Large intestine (tissue), 3 donors: Measurements from ENCODE around the gene MCOLN2. TPM values are rescaled to one million over a fixed set of nuclear protein-coding genes. Genes with fewer than 3 reads are reported as not detected.

Experiments used
- DNase-seq, 2 donors: peaks; one replicate each; pipeline versions ENCODE4 v3.0.0 to v3.0.0-alpha.2; 2013
- H3K27ac ChIP-seq: one replicate; pipeline ENCODE4 v1.5.1; 2013; ENCODE audit warnings: low read length
- H3K27me3 ChIP-seq: 2 replicates; pipeline ENCODE4 v1.6.1; 2013; ENCODE audit warnings: low read length; ENCODE audit not compliant: control insufficient read depth, insufficient read depth
- H3K36me3 ChIP-seq: 2 replicates; pipeline ENCODE4 v1.6.1; 2013; ENCODE audit warnings: low read length; ENCODE audit not compliant: control insufficient read depth, insufficient read depth
- H3K4me1 ChIP-seq: one replicate; pipeline ENCODE4 v1.6.1; 2013; ENCODE audit warnings: low read length; ENCODE audit not compliant: control insufficient read depth, insufficient read depth
- H3K4me3 ChIP-seq: one replicate; pipeline ENCODE4 v1.5.1; 2013; ENCODE audit warnings: low read length
- H3K9me3 ChIP-seq: one replicate; pipeline ENCODE4 v1.6.1; 2013; ENCODE audit warnings: mild to moderate bottlenecking, low read depth, low read length, moderate library complexity; ENCODE audit not compliant: control insufficient read depth
- WGBS: methylation state at CpG from one replicate; pipeline ENCODE4 v1.1.5; 2013; ENCODE audit warnings: low lambda C conversion rate; ENCODE audit not compliant: insufficient coverage; 5-methylcytosine and 5-hydroxymethylcytosine counted together
- polyA plus RNA-seq: library from polyadenylated mRNA; unstranded; fragments of 120-200 nt; gene quantifications from one replicate; pipeline ENCODE4 v1.2.1, GENCODE V29; 2013

The MCOLN2 gene
- polyA plus RNA-seq, 1 donor = 3.2 TPM

DNA sequence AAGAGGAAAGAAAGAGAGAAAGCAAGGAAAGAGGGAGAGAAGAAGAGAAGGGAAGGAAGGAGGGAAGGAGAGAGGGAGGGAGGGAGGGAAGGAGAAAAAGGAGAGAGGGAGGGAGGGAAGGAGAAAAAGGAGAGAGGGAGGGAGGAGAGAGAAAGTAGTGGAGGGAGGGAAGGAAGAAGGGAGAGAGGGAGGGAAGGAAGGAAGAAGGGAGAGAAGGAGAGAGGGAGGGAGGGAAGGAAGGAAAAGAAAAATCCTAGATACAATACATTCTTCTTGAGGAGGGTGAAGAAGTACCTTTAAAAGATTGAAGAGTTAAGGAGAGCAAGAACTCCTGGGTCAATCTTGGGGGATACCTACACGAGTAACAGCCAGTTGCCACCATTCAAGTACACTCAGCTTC lies 29.2 kb downstream of the MCOLN2 start:
- H3K27ac ChIP-seq = no peak overlapping the region
- no CpG with 5 or more reads among the region's 1 CpG for WGBS
- no peak for DNase-seq

DNA sequence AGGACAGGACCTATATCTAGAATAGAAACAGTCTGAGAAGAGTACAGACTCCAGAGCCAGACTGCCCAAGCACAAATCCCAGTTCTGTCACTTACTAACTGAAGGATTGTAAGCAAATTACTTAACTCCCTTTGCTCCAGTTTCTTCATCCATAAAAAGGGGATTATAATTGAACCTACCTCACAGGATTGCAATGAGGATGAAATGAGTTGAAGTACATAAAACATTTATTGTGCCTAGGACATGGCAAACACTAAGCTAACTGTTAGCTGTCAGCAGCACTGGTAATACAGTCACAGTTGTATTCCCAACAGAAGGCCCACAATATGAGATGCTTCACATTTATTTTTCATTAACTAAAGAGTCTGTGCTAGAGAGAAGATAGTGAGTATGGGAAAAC lies 33.9 kb downstream of the MCOLN2 start:
- H3K27ac ChIP-seq = no peak overlapping the region
- no peak for DNase-seq
- no peaks in the 10 kb centered on the region for H3K36me3 ChIP-seq
- H3K4me1 ChIP-seq = peaks cover 4% of the 10 kb centered on the region
- H3K4me3 ChIP-seq = no peak overlapping the region
- no peaks in the 10 kb centered on the region for H3K27me3 ChIP-seq
- no peaks in the 10 kb centered on the region for H3K9me3 ChIP-seq

More for the DNA sequence above, 29.2 kb downstream of the MCOLN2 start:
- H3K9me3 ChIP-seq = no peaks in the 10 kb centered on the region
- peaks cover 6% of the 10 kb centered on the region for H3K4me1 ChIP-seq
- H3K36me3 ChIP-seq = no peaks in the 10 kb centered on the region
- H3K27me3 ChIP-seq = no peaks in the 10 kb centered on the region
- no peak overlapping the region for H3K4me3 ChIP-seq

DNA sequence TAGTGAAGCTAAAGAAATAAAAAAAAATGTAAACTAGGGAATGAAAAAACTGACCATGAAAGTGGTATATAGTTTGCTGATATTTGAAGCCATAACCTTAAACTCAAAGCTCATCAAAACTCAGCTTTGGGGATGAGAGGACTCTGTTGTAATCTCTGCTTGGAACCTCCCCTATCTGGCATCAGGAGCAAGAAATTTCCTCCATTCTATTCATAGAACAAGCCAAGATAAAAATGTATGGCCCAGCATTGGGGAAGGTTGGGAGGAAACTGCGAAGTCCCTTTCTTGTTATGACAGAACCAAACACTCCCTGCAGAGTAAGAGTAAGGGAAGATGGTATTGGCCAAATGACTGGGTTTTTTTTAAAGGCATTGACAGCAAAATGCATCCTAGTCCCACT lies 35.6 kb downstream of the MCOLN2 start:
- H3K9me3 ChIP-seq = no peaks in the 10 kb centered on the region
- H3K27ac ChIP-seq = no peak overlapping the region
- no peaks in the 10 kb centered on the region for H3K36me3 ChIP-seq
- H3K27me3 ChIP-seq = no peaks in the 10 kb centered on the region
- no peak overlapping the region for H3K4me3 ChIP-seq
- DNase-seq = no peak
- WGBS = no CpG with 5 or more reads among the region's 1 CpG
- H3K4me1 ChIP-seq = no peaks in the 10 kb centered on the region

DNA sequence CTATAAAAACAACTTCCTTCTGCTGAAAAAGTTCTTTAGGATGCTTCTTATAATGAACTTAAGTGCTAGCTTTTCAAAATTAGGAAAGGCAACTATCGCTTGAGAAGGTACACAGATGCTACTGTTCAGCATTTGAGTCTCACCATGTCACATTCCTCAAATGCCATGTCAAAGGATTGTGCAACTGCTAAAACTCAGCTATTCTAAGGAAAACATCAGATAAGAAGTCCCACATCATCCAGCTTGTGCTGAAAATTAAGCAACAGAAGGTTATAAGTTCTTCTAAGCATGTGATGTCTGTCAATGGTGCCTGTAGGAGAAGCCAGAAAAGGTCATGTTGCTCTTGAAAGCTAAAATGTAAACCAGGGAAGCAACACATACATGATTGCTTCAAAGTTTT lies 36.5 kb downstream of the MCOLN2 start:
- H3K27me3 ChIP-seq = no peaks in the 10 kb centered on the region
- WGBS = no CpG with 5 or more reads among the region's 1 CpG
- H3K4me3 ChIP-seq = no peak overlapping the region
- no peaks in the 10 kb centered on the region for H3K9me3 ChIP-seq
- H3K27ac ChIP-seq = peak overlapping the region; percentile 39
- peak; percentile 47 to 71 for DNase-seq
- no peaks in the 10 kb centered on the region for H3K36me3 ChIP-seq
- H3K4me1 ChIP-seq = no peaks in the 10 kb centered on the region

DNA sequence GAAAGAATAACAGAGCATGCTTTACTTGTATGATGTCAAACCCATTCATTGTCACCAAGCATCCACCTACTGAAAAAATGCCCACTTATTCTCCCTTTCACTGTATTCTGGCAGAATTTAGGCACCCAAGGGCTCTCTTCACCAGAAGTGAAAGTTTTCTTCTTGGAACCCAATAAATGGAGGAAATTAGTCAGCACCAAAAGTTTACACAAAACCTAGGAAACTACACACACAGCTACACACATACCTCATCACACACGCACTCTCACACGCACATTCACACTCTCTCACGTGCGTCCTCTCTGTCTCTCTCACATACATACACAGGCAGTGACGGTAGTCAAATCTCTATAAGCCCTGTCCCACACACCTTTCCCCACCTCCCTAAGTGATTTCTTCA lies 37.6 kb downstream of the MCOLN2 start:
- no peak overlapping the region for H3K27ac ChIP-seq
- no peaks in the 10 kb centered on the region for H3K9me3 ChIP-seq
- WGBS = no CpG with 5 or more reads among the region's 5 CpGs
- no peaks in the 10 kb centered on the region for H3K4me1 ChIP-seq
- H3K36me3 ChIP-seq = no peaks in the 10 kb centered on the region
- H3K27me3 ChIP-seq = no peaks in the 10 kb centered on the region
- no peak overlapping the region for H3K4me3 ChIP-seq
- no peak for DNase-seq

DNA sequence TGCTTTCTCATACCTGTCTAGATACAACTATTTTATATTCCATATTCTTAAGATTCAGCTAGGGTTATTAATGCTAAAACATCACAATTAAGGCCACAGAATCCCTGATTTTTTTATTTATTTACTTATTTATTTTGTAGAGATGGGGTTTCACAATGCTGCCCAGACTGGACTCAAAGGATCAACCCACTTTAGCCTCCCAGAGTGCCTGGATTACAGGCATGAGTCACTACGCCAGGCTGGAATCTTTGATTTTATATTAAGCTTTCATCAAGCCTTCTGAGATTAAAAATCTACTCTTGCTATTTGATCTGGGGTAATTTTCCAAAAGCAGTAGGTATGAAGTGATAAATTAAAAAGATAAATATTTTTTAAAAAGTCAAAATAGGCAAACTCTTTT lies 38.9 kb downstream of the MCOLN2 start:
- Histone ChIP-seq H3K4me3 (no peak overlapping the region), H3K36me3 (no peaks in the 10 kb centered on the region), H3K27me3 (no peaks in the 10 kb centered on the region), H3K9me3 (no peaks in the 10 kb centered on the region), H3K4me1 (no peaks in the 10 kb centered on the region), H3K27ac (no peak overlapping the region)
- WGBS = no CpG with 5 or more reads among the region's 1 CpG
- no peak for DNase-seq

DNA sequence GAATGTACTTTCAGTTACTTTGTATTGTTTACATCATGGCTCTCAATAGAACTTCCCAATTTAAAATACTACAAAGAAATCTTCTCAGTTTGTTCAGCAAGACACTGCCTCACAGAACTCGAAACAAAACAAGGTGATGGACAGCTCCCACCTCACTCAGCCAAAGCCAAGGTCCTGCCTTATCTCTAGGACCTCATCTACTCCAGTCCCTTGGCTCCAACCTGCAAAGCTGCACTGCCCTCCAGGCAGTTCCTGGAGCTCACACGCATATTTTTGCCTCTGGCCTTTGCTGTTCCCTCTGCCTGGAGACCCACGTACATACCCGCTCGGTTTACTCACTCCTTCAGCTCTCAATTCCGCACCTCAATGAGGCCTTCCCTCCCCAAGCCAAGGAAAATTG lies 40.3 kb downstream of the MCOLN2 start:
- no peak for DNase-seq
- Histone ChIP-seq H3K36me3 (no peaks in the 10 kb centered on the region), H3K27ac (no peak overlapping the region), H3K4me1 (no peaks in the 10 kb centered on the region), H3K9me3 (no peaks in the 10 kb centered on the region), H3K27me3 (no peaks in the 10 kb centered on the region), H3K4me3 (no peak overlapping the region)
- WGBS = no CpG with 5 or more reads among the region's 6 CpGs

DNA sequence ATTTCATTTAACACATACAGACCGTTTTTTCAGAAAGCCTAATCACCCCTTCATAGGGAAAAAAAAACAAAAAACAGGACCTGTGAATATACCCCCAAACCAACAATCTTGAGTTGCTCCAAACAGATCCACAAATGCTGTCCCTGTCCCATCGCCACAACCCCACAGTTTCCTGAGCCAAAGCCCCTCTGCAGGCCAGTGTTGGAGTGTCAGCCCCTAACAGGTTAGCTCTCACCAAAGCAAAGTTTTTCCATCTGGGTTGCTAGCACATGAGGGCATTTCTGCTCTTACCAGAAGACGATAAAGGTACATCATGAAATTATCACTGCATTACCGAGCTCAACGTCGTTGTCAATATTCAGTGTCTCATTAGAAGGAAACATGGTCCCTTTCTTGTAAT lies 40.8 kb downstream of the MCOLN2 start:
- Histone ChIP-seq H3K4me3 (no peak overlapping the region), H3K9me3 (no peaks in the 10 kb centered on the region), H3K27me3 (no peaks in the 10 kb centered on the region), H3K36me3 (no peaks in the 10 kb centered on the region), H3K4me1 (no peaks in the 10 kb centered on the region), H3K27ac (no peak overlapping the region)
- no peak for DNase-seq
- 80% methylated on average over 1 of the region's 6 CpGs for WGBS

DNA sequence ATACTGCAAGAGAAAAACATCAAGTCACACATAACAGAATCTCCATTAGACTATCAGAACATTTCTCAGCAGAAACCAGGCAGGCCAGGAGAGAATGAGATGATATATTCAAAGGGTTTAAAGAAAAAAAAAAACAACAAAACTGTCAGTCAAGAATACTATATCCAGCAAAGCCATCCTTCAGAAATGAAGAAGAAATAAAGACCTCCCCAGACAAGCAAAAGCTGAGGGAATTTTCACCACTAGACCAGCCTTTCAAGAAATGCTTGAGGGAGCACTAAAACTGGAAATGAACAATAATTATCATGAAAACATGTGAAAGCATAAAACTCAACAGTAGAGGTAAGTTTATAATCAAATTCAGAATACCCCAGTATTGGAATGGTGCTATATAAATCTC lies 47.2 kb downstream of the MCOLN2 start:
- Histone ChIP-seq H3K27ac (no peak overlapping the region), H3K4me1 (no peaks in the 10 kb centered on the region), H3K4me3 (no peak overlapping the region), H3K36me3 (no peaks in the 10 kb centered on the region), H3K27me3 (no peaks in the 10 kb centered on the region), H3K9me3 (no peaks in the 10 kb centered on the region)
- no peak for DNase-seq

DNA sequence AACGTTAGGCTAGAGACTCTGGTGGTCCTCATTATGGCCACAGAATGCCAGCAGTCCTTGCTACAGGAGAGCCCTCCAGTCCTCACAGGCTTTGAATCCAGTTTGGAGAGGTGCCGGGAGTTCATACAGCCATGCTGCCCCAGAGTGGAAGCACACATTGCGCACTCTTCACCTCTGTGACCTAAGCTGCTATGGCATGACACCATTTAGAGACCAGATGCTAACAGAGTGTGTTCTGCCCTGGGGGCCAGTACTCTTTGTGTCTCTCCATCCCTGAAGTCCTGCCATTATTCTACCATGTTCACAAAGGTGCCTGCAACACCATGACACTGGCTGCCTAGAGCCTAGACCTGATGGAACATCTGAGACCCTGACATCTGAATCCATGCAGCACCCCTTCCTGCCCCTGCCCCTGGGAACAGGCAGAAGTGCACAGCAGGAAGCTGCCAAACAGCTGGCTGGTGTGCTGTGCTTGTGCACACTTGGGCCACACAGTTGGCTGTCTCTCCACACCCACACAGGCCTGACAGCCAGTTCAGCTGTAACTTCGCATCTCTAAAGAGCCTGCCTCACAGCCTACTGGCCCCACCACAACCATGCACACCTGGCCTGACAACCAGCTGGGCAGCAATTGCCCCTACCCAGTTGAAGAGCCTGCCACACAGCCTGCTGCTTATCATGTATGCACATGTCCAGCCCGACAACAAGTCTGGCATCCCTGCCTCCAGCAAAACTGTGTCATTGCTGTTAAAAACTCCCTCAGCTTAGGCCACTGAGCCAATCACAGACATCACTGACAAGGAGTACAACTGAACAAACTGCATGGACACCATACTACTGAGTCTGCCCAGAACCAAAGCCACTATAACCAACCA lies 49.1 kb downstream of the MCOLN2 start:
- no CpG with 5 or more reads among the region's 5 CpGs for WGBS
- no peaks in the 10 kb centered on the region for H3K36me3 ChIP-seq
- no peaks in the 10 kb centered on the region for H3K9me3 ChIP-seq
- H3K4me1 ChIP-seq = no peaks in the 10 kb centered on the region
- no peak overlapping the region for H3K4me3 ChIP-seq
- DNase-seq = no peak
- peaks cover 2% of the 10 kb centered on the region for H3K27me3 ChIP-seq
- H3K27ac ChIP-seq = no peak overlapping the region

DNA sequence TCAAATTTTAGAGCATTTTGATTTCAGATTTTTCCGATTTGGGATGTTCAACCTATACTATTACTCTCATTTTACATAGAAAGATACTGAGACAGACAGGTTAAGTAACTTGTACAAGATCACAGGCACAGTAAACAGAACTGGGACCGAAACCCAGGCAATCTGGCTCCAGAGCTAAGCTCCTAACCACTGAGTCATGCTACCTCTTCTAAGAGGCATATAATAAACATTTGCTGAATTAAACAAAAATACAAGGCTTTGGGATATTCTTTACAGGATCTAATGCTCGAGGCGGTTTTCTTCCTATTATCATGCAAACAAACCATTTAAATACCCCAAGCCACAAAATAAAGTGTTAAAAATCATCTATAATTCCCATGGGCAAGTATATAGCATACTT lies 50.3 kb downstream of the MCOLN2 start:
- no peak for DNase-seq
- WGBS = 100% methylated on average over 1 of the region's 4 CpGs
- Histone ChIP-seq H3K27ac (no peak overlapping the region), H3K36me3 (no peaks in the 10 kb centered on the region), H3K9me3 (no peaks in the 10 kb centered on the region), H3K27me3 (peaks cover 2% of the 10 kb centered on the region), H3K4me1 (no peaks in the 10 kb centered on the region), H3K4me3 (no peak overlapping the region)
